GM23248 (cell line): ENCODE data around the gene RICTOR.

Experiments
- EZH2 ChIP-seq: fragments of 200-600 bp; sonication (generic); IDR thresholded peaks from 2 replicates; pipeline ENCODE4 v1.6.1; 2018; ENCODE audit warnings: antibody characterized with exemption, mild to moderate bottlenecking; ENCODE audit not compliant: insufficient read depth, poor library complexity, severe bottlenecking
- EZH2phosphoT487 ChIP-seq: fragments of 200-600 bp; sonication (generic); IDR thresholded peaks from 2 replicates; pipeline ENCODE4 v1.6.1; 2018; ENCODE audit warnings: antibody characterized with exemption, moderate library complexity, mild to moderate bottlenecking, low read depth; ENCODE audit not compliant: insufficient read depth

- no peak for TF ChIP-seq EZH2
- TF ChIP-seq EZH2phosphoT487: no peak
Measured at GRCh38 chr5:38905516-38905915, 168.7 kb downstream of the RICTOR start.
